ENCODE measurements around the gene KLF7.

- TF ChIP-seq CTCF (conservative IDR thresholded peaks at IDR 0.05 in 1 of 2, IDR thresholded peaks at IDR 0.05 in 1 of 2; ENCODE audit: extremely low read depth in 1 of 2, insufficient read depth in 1 of 2, low read depth in 1 of 2, low read length in 2 of 2) = no peak
- TF ChIP-seq EZH2 (IDR thresholded peaks at IDR 0.05; ENCODE audit: borderline replicate concordance, low read length) = no peak
These were observed 21.5 kb downstream of the KLF7 start for GRCh38 chr2:207144173-207144785.
